Right atrium auricular region (tissue), 2 donors: ENCODE measurements around the gene MYH6. TPM values are rescaled to one million over a fixed set of nuclear protein-coding genes. Genes with fewer than 3 reads are reported as not detected.
A peak's percentile ranks its signal among the peaks of the same experiment; 100 is the strongest.

Experiments used
- DNase-seq: peaks from one replicate; pipeline ENCODE4 v3.0.0-alpha.2; 2019; ENCODE audit warnings: low spot score
- H3K27ac ChIP-seq, 2 donors: fragments of 200-600 bp; sonication (generic); 1 replicate in 1 of 2; 2 replicates in 1 of 2; pipeline ENCODE4 v1.5.1; 2016 to 2019
- H3K27me3 ChIP-seq, 2 donors: fragments of 200-600 bp; sonication (generic); one replicate each; pipeline versions ENCODE4 v1.5.1 to v1.6.0; 2017 to 2019
- H3K36me3 ChIP-seq: fragments of 200-600 bp; sonication (generic); one replicate; pipeline ENCODE4 v1.5.1; 2016
- H3K4me1 ChIP-seq, 2 donors: fragments of 200-600 bp; sonication (generic); one replicate each; pipeline versions ENCODE4 v1.5.1 to v1.6.0; 2017 to 2019
- H3K4me3 ChIP-seq, 2 donors: fragments of 200-600 bp; sonication (generic); 1 replicate in 1 of 2; 2 replicates in 1 of 2; pipeline ENCODE4 v1.5.1; 2017 to 2019; ENCODE audit warnings: mild to moderate bottlenecking in 1 of 2, moderate library complexity in 1 of 2
- H3K9me3 ChIP-seq, 2 donors: fragments of 200-600 bp; sonication (generic); one replicate each; pipeline ENCODE4 v1.5.1; 2019
- CTCF ChIP-seq, 2 donors: fragments of 200-600 bp; sonication (generic); IDR thresholded peaks; one replicate each; pipeline ENCODE4 v1.5.1; 2019; ENCODE audit warnings: antibody characterized with exemption in 2 of 2
- total RNA-seq, 2 donors: library from RNA; depleted of rRNA; stranded (reverse); fragments of >200 nt; gene quantifications; one replicate each; pipeline ENCODE4 v1.1.0, GENCODE V29; 2016

Gene MYH6
- total RNA-seq, 2 donors from 2014 or later, result 8,253 to 13,240 TPM

DNA sequence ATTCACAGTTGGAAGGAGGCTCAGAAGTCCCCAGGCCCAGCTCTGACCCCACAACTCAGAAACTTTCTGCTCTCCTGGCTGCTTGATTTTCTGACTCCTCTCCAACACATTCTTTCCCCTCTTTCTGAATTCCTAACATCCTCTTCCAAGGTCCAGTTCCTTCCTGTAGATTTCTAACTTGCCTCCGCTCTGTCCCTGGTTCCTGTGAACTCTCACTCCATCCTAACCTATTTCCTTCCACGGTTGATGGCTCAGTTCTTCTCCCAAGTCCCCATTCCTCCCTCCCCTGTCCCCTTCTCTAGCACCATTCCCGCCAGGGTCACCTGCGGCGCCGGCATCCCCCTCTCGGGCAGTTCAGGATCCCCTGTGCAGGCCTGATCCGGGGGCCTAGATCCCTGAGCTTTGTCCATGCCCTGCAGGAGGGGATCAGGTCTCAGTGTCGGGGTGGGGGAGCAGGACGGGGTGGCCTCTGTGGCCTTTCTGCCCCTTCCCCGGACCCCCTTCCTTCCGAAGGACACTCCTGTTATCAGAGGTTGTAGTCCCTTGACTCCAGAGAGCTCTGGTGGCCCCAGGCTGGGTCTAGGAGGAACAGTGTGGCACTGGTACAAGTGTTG, 49.4 kb downstream of the MYH6 start:
- Histone ChIP-seq H3K27me3 (no peaks in the 10 kb centered on the region), H3K4me1 (peaks cover 0 to 15% of the 10 kb centered on the region in 2 donors), H3K4me3 (no peak overlapping the region), H3K36me3 (peaks cover 4% of the 10 kb centered on the region), H3K27ac (peak overlapping the region in 1 of 2 donors; percentile 23), H3K9me3 (no peaks in the 10 kb centered on the region)
- TF ChIP-seq CTCF (IDR thresholded peaks at IDR 0.05), result no peak
- DNase-seq, result peak; percentile 40

DNA sequence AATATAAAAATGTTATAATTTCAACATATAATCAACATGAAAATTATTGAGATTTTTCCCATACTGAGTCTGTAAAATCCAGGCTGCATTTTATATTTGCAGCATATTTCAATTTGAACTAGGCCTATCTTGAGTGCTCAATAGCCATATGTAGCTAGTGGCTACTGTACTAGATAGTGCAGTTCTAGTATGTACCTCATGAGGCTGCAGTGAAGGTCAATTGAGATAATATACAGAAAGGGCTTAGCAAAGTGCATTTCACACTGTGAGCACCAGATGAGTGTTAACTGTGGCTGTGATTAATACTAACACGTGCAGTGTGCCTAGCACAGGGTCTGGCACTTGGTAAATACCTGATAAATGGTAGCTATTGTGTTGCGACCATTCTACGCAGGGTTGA, 50.0 kb downstream of the MYH6 start:
- Histone ChIP-seq H3K27ac (no peak overlapping the region), H3K9me3 (no peaks in the 10 kb centered on the region), H3K4me1 (peaks cover 0 to 13% of the 10 kb centered on the region in 2 donors), H3K4me3 (no peak overlapping the region), H3K36me3 (peaks cover 4% of the 10 kb centered on the region), H3K27me3 (no peaks in the 10 kb centered on the region)
- TF ChIP-seq CTCF (IDR thresholded peaks at IDR 0.05), result no peak
- no peak for DNase-seq

DNA sequence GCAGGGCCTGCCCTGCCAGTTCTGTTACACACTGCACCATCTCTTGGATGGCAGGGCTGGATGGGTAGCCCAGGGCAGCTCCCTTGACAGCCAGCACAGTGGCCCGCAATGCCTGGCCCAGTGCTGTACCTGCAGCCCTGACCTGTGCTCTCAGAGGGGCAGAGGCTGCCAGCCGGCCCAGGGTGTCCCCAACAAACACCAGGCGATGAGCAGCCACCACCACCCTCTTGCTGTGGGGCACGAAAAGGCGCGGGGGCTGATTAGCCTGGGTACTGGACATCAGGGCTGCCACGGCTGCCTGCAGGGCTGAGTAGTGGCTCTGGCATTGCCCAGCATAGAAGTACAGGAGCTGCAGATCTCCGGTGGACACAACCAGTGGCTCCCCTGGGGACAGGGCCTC, 50.8 kb downstream of the MYH6 start:
- Histone ChIP-seq H3K9me3 (no peaks in the 10 kb centered on the region), H3K4me3 (no peak overlapping the region), H3K27me3 (no peaks in the 10 kb centered on the region), H3K27ac (no peak overlapping the region), H3K4me1 (peaks cover 0 to 19% of the 10 kb centered on the region in 2 donors), H3K36me3 (peaks cover 4% of the 10 kb centered on the region)
- peak; percentile 56 for DNase-seq
- no peak for TF ChIP-seq CTCF (IDR thresholded peaks at IDR 0.05)

GRCh38 chr14:23356662-23357061, 51.4 kb downstream of the MYH6 start:
- Histone ChIP-seq H3K27ac (no peak overlapping the region), H3K4me3 (no peak overlapping the region), H3K4me1 (peaks cover 0 to 25% of the 10 kb centered on the region in 2 donors), H3K36me3 (peaks cover 4% of the 10 kb centered on the region), H3K27me3 (no peaks in the 10 kb centered on the region), H3K9me3 (no peaks in the 10 kb centered on the region)
- no peak for TF ChIP-seq CTCF (IDR thresholded peaks at IDR 0.05)
- DNase-seq, result peak; percentile 50

- peak; percentile 40 for DNase-seq
- no peak for TF ChIP-seq CTCF (IDR thresholded peaks at IDR 0.05)
- Histone ChIP-seq H3K36me3 (peaks cover 4% of the 10 kb centered on the region), H3K27me3 (no peaks in the 10 kb centered on the region), H3K9me3 (no peaks in the 10 kb centered on the region), H3K4me3 (no peak overlapping the region), H3K27ac (no peak overlapping the region), H3K4me1 (peaks cover 0 to 27% of the 10 kb centered on the region in 2 donors)
Observed at GRCh38 chr14:23355871-23356435, 52.1 kb downstream of the MYH6 start.

DNA sequence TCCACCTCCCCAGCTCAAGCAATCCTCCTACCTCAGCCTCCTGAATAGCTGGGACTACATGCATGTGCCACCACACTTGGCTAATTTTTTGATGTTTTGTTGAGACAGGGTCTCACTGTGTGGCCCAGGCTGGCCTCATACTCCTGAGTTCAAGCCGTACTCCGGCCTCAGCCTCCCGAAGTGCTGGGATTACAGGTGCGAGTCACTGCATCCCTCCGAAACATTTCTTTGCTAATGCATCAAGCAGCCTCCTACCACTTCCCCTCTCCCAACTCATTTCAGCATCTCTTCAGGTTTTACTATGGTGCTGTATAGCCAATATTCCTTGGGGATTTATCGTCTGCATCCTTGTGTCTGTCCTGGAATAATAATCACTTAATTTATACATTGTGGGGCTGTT, 53.1 kb downstream of the MYH6 start:
- H3K36me3 ChIP-seq, result peaks cover 4% of the 10 kb centered on the region
- DNase-seq, result no peak
- no peaks in the 10 kb centered on the region for H3K27me3 ChIP-seq
- peaks cover 0 to 27% of the 10 kb centered on the region in 2 donors for H3K4me1 ChIP-seq
- H3K27ac ChIP-seq, result no peak overlapping the region
- H3K9me3 ChIP-seq, result no peaks in the 10 kb centered on the region
- no peak for TF ChIP-seq CTCF (IDR thresholded peaks at IDR 0.05)
- no peak overlapping the region for H3K4me3 ChIP-seq
